NCI-H524 (cell line): ENCODE results near the gene ZNF26.
"Not testable (repeated sequence)": the region's sequence is repeated elsewhere in the genome, so short reads cannot be mapped to it uniquely, and the experiment has no call there.

Source experiments
- DNase-seq, 2 experiments: peaks; one replicate each; lab custom pipeline; 2025; lab: John Stamatoyannopoulos, UW

ZNF26 gene, protein sequence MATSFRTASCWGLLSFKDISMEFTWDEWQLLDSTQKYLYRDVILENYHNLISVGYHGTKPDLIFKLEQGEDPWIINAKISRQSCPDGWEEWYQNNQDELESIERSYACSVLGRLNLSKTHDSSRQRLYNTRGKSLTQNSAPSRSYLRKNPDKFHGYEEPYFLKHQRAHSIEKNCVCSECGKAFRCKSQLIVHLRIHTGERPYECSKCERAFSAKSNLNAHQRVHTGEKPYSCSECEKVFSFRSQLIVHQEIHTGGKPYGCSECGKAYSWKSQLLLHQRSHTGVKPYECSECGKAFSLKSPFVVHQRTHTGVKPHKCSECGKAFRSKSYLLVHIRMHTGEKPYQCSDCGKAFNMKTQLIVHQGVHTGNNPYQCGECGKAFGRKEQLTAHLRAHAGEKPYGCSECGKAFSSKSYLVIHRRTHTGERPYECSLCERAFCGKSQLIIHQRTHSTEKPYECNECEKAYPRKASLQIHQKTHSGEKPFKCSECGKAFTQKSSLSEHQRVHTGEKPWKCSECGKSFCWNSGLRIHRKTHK

DNA sequence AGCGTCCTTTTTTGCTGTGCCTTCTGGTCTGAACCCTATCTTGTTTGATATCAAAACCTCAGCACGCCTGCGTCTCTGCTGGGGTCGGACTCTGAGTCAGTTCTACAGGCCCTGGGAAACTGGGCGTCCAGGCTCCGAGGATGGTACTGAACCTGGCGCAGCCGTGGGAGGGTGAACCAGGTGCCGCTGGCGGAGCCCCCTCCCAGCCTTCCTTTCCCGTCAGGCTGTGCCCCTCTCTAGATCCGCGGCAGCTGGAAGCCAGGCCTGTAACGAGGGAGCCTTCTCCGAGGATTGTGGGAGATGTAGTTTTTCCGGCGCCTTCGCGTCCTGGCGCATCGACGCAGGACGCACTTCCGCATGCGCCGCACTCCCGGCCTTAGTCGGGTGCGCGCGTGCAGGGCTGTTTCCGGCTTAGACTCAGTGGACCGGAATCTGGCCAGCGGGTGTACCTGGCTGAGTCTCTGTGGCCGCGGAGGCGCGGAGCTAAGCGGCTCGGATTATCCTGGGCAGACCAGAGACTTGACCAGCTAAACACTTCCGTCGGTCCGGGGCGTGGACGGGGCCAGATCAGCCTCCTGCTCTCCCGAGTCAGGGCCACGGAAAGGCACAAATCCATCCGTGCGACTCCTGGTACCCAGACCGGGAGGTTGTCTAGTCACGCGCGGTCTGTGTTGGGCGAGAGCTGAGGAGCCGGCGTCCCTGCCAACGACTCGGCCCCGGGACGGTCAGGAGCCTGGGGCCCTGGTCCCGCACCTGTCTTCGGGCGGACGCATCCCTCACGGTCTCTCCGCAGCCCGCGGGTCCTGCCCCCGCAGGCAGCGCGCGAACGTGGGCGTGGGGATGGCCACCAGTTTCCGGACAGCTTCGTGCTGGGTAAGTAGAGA is at the start of gene ZNF26:
Gene ZNF26 (plus strand): TSS at position 367 of the 884 bp plus-strand sequence. CDS start 474 bp downstream, at position 841.
- peak; percentile 89 to 95 for DNase-seq

DNA sequence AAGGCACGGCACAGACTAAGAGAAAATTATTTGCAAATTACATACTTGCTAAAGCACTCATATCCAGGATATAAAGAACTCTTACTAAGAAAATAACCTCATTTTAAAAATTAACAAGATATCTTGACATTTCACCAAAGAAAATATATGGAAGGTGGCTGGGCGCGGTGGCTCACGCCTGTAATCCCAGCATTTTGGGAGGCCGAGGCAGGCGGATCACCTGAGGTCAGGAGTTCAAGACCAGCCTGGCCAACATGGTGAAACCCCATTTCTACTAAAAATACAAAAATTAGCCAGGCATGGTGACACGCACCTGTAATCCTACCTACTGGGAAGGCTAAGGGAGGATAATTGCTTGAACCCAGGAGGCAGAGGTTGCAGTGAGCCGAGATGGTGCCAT is 49.2 kb upstream of the ZNF26 start:
- not testable (repeated sequence) for DNase-seq

DNA sequence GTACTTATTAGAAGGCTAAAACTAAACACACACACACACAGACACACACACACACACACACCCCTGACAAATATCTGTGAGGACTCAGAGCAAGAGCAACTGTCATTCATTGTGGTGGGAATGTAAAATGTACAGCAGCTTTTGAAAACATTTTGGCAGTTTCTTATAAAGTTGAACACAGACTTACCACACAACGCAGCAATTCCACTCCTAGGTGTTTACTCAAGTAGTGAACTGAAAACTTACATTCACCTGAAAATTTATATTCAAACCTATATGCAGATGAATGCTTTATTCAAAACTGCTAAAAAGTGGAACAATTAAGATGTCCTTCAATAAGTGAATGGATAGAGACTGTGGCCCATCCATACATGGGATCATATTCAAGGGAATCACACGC is 48.7 kb upstream of the ZNF26 start:
- no peak for DNase-seq

DNA sequence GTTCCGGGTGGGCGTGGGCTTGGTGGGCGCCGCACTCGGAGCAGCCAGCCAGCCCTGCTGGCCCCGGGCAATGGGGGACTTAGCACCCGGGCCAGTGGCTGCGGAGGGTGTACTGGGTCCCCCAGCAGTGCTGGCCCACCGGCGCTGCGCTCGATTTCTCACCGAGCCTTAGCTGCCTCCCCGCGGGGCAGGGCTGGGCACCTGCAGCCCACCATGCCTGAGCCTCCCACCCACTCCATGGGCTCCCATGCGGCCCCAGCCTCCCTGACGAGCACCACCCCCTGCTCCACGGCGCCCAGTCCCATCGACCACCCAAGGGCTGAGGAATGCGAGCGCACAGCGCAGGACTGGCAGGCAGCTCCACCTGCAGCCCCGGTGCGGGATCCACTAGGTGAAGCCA is 47.4 kb upstream of the ZNF26 start:
- not testable (repeated sequence) for DNase-seq

DNA sequence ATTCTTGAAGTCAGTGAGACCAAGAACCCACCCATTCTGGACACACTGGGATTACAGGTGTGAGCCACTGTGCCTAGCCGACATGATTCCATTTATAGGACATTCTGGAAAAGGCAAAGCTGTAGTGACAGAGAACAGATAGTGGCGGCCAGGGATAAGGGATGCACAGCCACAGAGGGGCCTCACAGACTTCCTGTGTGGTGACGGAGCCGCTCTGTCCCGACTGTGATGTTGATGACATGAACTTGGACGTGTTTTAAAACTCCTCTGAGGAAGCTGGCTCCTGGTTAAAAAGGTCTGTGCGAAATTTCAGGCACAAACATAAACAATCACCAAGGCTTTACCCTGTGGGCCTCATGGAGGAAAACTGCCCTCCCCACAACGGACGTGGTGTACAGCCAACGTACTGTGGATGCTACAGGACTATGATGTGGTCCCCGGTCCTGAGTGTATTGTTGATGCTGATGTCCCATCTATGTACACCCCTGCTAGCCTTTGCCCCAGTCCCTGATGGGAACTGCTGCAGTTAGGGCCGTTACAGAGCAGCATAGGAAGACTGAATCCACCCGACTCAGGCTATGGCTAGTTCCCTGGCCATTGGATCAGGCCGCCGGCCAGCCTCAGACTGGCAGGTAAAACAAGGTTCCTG is 46.0 kb upstream of the ZNF26 start:
- no peak for DNase-seq

DNA sequence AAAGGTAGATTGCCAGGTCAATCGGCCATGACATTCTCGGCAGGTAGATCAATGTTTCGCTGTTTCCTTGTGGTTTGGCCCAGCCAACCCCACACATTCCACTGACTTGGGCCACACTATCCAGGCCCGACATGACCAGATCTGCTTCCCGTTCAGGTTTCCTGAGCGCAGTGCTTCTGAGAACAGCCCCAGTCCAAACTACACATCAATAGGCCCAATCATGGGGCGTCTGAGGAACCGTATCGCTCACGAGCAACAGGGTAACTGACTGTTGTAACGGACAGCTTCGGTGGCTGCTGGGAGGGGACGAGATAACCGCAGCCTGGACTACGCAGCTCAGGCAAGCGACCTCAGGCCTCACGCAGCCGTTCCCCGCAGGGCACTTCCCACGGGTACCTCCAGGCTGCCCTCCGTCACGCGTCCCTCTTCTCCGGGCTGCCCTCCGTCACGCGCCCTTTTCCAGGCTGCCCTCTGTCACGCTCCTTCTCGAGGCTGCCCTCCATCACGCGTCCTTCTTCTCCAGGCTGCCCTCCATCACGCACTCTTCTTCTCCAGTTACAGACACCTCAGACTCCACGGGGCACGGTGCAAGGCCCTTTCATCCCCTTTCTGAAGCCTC is 44.7 kb upstream of the ZNF26 start:
- no peak for DNase-seq

DNA sequence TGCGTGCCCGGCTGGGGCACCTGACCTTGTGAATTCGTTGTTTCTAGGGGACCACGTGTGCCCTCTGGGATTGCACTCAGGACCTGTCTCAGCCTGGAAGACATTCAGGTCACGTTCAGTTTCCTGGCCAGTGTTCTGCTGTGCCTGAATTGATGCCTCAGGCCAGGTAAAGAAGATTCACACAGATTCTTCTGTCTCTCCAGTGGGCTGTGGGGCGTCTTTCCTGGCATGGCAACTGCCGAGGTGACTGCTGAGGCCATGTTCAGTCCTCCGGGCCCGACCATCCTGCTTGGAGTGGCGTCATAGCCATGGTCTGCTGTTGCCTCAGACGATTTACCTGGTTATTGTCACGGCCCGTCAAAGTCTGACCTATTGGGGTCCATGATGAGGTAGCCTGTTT is 43.6 kb upstream of the ZNF26 start:
- DNase-seq, result no peak

DNA sequence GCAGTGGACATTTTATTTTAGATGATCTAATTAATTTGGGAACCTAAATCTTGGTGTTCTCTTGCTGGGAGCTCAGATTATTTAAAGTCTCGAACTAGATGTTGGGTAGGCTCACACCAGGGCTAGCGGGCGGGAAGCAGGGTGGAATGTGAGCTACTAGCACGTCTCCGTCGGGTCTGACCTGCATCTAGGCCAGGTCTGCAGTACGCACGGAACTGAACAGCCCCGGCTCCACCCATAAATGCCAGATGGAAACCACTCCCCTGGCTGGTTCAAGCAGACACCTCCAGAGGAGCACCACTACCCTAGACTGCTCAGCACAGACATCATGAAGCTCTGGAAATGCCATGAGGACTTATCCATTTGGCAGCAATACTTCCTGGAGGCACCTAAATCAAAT is 40.4 kb upstream of the ZNF26 start:
- no peak for DNase-seq

DNA sequence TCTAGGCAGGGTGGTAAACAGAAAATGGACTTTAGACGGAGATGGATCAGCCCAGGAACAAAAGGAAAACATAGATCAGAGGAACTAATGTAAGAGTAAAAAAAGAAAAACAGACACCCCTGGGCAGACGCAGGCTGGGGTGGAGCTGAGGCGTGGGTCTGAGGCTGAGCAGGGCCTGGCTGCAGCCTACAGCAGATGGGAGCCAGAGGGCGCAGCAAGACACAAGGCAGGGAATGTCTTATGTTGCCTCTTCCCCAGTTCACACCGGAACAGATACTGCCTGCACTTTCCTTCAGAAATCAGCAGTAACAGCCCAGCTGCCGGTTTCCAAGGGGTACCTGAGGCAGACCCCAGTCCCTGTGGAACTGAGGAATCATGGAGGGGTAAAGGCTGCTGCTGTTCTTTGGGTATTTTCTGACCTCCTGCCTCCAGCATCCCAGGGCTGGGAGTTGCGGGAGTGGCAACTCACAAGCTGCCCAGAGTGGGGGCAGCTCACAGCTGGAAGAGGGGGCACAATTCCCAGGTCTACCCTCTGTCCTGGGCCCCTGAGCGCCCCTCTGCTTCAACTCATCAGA is 39.8 kb upstream of the ZNF26 start:
- no peak for DNase-seq

DNA sequence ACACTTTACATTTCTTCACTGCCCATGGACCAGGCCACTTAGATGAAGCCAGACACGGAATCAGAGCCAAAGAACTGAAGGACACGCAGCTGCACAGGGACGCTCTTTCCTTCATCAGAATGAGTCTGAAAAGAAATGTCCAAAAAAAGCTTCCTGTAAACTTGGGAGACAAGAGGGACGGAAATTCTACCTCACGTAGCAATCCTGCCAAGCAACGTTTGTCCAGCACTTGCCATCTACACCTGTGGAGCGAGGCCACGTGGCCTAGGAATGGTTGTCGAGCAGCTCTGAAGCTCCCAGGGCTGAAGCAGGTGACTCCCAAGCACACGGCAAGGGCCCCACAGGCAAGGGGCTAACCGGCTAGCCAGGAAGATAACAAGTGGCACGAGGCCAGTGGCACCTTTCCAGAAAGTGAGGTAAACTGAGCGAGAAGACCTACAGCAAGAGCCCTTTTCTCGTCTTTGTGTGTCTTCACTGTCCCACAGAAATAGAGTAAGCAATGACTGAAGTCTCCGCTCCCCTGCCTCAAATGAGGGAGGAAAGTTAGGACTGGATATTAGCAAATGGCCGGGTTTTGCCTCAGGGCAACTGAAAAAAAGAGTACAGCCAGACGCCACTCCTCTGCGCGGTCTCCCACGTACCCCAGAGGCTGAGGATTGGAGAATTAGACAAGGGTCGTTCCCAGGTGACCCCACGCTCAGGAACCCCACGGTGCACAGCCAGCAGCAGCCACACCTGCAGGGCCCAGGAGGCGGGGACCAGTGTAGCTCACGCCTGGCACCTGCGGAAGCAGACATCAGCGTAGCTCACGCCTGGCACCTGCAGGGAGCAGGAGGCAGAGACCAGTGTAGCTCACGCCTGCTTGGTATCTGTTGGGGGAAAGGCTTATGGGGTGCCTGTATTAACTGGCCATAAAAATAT is 37.8 kb upstream of the ZNF26 start:
- no peak for DNase-seq

DNA sequence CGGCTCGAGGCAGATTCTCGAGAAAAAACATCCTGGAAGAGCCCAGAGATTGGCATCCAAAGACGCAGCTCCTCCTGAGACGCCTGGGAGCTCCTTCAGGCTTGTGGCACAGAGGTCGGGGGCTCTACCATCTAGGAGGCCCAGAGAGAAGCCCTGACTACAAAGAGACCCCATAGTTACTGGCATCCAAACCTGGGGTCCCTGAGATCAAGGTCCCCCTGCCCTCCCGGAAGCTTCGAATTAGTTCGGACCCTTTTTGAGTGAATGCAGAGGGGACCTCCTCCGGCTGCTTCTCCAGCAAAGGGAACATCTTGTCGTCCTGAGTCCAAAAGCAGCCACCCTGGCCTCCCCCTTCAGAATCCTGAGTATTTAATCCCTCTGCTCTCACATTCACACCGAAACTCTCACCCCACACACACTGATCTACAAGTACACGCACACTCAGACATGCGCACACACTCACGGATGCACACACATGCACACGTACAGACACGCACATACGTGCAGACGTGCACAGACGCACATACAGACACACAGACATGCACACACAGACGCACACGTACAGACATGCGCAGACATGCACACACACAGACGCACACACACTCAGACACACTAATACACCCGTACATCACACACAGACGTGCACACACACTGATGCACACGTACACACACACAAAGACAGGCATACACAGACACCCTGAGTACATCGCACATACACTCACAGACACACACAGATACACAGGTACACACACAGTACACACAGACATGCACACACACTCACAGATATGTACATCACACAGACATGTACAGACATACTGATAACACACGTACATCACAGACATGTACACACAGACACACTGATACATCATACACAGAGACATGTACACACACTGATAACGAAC is 36.0 kb upstream of the ZNF26 start:
- no peak for DNase-seq

DNA sequence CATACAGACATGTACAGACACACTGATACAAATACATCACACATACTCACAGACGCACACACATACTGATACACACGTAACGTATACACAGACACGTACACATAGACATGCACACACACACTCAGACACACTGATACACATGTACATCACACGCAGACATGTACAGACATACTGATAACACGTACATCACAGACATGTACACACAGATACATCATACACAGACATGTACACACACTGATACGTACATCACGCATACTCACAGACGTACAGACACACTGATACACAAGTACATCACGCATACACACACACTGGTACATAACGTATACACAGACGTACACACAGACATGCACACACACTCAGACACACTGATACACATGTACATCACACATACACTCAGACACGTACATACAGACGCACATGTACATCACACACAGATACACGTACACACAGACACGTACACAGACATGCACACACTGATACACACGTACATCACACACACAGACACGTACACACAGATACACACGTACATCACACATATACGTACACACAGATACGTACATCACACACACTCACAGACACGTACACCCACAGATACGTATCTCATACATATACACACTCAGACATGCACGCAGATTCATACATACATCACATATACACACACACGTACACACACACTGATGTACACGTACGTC is 35.2 kb upstream of the ZNF26 start:
- no peak for DNase-seq

DNA sequence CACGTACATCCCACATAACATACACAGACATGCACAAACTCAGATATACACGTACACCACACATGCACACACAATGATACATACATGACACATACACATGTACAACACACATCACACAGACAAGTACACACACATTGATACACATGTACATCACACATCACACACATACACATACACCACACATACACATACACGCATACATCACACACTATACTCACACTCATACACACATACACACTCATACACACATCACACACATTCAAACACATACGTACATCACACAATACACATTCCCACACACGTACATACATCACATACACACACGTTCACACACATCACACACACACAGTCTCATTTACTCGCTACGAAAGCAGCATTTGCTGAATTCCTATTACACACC is 34.5 kb upstream of the ZNF26 start:
- DNase-seq, result no peak

DNA sequence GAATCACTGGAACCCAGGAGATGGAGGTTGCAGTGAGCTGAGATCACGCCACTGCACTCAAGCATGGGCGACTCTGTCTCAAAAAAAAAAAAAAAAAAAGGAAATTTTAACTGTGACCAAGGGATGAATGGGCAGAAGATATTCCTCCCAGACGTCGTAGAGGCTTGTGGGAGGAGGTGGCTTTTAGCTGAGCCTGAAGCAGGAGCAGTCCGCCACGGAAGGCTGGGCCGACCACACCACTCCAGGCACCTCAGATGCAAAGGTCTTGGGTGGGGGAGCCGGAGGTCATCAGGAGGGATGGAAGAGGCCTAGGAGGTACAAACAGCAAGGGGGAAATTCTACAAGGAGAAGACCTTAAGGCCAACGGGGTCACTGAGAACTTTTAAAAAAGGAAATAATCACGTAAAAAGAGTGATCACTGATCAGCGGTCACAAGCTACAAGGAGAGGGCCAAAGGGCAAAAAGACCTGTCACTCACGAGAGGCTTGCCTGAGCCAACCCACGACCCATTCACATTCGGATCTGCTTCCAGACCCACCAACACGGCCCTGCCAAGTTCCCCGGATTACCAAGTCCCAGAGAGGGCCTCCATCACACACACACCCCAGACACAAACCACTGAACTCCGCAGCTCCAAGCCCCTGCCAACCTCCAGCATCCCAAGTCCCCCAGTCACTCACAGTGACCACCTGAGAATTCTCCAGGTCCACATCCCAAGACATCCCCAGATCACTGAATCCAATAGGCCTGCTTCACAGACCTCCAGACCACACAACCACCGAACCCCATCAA is 33.6 kb upstream of the ZNF26 start:
- DNase-seq, result no peak

DNA sequence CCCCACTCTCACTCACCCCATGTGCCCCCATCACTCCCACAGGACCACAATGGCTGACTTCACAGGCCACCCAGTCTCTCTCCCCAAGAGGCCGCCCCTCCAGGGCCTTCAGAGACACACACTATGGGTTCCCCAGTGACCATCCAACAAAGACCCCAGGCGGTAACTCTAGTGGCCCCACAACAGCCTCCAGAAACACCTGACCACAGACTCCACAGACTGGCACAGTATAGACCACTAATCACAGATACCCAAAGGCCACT is 33.1 kb upstream of the ZNF26 start:
- no peak for DNase-seq

DNA sequence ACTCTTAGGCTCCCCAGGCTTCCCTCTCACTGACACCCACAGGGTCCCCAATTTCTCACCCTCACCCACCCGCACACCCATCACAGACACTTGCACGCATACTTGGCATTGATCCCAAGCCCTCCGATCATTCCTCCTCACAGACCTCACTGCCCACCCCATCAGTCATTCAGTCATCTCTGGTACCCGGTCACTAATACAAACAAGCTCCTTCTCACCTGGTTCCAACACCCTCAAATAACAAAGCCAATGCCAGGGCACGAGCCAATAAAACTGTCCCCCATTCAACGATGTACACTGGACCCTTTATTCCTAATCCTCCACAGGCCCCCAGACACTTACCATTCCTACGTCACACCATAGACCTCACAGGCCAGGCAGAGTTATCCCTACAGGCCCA is 32.4 kb upstream of the ZNF26 start:
- DNase-seq, result no peak

DNA sequence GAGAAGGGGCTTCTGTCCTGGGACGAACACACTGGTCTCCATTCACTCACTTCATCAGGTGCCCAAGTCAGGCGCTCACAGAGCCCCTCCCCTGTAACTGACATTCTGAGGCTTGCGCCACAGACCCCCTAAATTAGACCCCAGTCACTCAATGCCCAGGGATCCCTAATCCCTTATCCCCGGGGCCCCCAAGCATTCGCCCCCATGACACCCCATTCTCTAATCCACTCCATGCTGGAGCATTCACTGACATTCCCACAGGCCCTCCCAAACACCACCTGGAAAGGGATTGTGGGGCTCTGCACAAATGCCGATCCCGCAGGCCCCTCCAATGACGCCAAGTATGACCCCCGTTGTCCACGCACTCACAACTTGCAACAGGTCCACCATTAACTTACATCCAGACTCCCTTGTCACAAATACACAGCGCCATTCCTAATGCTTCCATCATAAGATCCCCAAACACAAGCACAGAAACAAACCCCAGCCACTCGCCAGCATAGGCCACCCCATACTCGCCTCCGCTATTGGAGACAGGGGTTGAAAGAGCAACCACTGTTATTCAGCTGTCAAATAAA is 31.6 kb upstream of the ZNF26 start:
- DNase-seq, result no peak
